GM19397 (cell line): ENCODE results near the gene PRICKLE3.

Experiments
- ATAC-seq: cut with Tn5 transposase; IDR thresholded peaks from one replicate; pipeline ENCODE4 v1.9.1; 2021; ENCODE audit warnings: mild to moderate bottlenecking, moderate library complexity; ENCODE audit not compliant: unreplicated experiment

The PRICKLE3 gene, protein sequence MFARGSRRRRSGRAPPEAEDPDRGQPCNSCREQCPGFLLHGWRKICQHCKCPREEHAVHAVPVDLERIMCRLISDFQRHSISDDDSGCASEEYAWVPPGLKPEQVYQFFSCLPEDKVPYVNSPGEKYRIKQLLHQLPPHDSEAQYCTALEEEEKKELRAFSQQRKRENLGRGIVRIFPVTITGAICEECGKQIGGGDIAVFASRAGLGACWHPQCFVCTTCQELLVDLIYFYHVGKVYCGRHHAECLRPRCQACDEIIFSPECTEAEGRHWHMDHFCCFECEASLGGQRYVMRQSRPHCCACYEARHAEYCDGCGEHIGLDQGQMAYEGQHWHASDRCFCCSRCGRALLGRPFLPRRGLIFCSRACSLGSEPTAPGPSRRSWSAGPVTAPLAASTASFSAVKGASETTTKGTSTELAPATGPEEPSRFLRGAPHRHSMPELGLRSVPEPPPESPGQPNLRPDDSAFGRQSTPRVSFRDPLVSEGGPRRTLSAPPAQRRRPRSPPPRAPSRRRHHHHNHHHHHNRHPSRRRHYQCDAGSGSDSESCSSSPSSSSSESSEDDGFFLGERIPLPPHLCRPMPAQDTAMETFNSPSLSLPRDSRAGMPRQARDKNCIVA

DNA sequence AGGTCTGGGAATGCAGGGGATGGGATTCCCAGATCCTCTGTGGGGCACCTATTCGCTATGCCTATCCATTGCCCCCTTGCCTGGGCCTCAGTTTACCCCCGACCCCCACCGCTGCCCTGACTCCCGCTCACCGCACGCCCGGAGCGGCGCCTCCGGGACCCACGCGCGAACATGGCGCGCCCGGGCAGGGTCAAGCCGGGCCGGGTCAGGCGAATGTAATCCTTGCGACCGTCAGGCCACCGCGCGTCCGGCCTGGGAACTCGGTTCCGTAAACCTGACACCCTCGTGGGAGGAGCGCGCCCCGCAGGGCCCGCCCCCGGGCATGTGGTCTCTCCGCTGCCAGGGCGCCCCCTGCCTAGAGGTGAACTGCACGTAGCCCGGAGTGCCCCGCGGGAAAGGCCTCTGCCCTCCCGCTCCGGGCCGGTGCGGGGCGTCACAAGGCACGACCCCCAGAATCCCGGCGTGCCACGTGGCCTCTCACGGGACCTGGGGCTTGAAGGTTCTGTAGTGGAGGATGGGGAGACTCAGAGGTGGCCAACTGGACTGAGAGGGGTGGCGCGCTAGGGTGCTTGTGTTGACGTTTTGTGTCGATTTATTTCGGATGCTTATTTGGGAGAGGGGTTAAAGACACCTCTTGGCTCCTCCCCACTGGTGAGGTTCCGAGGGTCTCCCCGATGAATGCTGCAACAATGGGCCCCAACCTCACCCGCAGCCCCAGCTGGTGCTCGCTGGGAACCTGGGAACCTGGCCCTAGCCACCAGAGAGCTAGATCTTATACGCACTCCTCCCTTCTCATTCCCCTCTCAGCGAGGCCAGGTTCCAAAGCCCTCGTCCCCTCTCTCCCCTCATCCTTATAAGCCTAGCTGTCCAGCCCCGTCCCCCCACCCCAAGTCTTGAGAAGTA lies at the start of gene PRICKLE3:
TSS of gene PRICKLE3 (minus strand) at position 249 of the 903 bp plus-strand sequence. CDS start at position 173, 76 bp downstream.
- peak; percentile 37 for ATAC-seq

DNA sequence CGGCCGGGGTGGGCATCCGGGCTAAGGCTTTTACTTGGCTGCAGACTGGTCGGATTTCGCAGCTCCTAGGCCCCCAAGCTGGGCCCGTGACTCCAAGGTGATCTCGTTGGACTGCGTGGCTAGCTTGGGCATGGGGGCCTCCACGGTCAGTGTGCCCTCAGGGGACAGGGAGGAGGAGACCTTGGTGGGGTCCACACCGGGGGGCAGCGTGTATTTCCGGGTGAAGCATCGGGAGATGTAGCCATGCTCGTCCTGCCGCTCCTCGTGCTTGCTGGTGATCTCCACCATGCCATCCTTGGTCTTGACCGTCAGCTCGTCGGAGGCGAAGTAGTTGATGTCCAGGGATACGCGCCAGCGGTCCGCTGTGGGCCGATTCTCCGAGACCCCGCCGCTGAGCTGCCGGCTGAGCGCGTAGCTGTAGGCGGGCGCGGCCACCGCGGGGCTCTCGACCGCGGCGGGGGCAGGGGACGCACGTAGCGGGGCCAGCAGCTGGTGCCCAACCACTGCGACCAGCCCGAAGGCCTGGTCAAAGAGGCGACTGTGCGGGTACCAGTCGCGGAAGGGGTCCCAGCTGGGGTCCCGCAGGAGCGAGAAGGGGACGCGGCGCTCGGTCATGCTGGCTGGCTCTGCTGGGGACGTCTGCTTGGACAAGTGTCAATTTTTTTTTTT lies 47.8 kb upstream of the PRICKLE3 start:
- ATAC-seq = no peak

DNA sequence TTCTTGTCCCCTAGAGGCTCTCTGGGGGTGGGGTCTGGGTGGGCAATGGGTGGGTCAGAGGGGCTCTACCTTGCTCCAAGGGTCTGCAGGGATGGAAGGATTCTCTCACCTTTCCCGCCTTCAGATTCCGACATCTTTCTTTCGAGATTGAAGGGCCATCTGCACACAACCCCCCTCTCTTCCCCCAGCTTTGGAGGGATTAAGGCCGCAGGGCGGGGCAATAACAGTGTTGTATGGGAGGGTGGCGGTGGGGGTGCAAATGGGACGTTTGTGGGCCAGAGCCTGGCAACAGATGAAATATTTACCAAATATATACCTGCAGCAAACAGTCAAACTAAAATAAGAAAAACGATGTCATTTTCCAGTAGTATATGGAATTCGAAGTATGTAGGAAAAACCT lies 47.0 kb upstream of the PRICKLE3 start, which contains the start of gene CACNA1F:
TSS of gene CACNA1F (minus strand) at position 165 of the 400 bp plus-strand sequence. CDS start at position 134, 31 bp downstream.
- no peak for ATAC-seq

DNA sequence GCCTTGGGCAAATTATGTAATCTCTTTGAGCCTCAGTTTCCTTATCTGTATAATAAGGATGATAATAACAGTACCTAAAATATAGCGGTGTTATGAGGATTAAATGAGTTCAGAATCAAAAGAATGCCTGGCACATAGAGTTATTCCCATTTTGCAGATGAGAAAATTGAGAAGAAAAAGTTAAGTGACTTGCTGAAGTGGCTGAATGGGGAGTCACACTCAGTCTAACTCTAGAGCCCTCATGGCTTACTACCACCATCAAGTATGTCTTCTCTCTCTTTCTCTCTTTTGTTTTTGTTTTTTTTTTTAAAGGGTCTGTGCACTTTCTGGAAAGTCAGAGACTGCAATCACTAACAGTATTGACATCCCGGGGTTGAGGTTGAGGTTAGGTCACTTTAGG lies 46.4 kb upstream of the PRICKLE3 start:
- no peak for ATAC-seq

DNA sequence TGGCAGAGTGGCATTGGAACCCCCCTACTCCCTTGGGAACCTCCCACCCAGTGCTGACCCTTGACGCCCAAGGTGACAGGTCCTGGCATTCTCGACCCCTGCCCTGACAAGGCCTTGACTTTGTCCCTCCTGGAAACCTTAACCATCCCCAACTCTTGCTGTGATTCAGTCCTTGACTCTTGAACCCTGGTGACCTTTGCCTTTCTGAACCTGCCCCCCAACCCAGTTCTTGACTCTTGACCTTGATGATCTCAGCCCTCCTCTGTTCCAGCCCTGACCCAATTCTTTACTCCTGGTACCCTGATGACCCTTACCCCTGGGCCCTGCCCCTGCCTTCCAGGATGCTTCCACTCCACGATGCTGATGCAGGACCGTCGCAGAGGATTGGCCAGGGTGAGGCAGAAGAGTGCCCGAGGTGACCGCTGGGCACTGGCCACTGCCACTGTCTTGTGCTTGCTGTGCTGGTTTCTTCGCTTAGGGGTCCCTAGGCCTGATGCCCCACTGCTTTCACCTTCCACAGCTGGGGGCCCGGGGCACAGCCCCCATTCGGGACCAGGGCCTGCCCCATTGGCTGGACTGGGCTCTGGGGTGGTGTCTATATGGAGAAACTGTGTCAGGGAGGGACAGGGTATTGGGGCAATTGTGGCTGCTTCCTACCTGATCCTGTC lies 45.3 kb upstream of the PRICKLE3 start:
- no peak for ATAC-seq

DNA sequence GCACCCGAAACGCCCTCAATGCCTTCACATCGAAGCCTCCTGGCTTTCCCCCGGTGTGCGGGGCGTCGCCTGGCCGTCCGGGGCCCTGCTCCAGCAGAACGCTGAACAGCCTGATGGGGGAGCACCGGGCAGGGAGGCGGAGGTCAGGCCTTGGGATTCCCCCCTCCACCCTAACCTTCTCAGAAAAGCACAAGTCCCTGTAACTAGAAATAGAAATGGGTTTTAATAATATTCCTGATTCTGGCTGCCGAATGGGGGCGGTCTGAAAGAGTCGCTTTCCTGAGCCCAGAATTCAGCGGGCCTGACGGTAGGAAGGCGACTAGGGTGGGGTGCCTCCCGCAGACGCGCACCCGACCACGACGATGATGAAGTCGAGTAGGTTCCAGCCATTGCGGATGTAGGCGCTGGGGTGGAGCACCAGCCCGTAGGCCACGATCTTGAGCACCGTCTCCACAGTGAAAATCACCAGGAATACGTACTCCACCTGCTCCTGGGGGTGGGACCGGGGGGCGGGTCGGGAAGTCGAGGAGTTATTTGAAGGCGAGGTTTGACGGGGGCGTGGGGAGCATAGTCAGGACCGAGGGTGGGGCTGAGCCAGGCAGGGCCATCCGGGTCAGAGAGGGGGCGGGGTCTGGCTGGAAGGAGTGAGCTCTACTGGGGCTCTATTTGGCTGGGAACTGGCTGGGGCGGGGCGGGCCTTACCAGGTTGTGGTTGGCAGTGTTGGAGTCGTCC lies 44.5 kb upstream of the PRICKLE3 start:
- ATAC-seq = peak; percentile 60

DNA sequence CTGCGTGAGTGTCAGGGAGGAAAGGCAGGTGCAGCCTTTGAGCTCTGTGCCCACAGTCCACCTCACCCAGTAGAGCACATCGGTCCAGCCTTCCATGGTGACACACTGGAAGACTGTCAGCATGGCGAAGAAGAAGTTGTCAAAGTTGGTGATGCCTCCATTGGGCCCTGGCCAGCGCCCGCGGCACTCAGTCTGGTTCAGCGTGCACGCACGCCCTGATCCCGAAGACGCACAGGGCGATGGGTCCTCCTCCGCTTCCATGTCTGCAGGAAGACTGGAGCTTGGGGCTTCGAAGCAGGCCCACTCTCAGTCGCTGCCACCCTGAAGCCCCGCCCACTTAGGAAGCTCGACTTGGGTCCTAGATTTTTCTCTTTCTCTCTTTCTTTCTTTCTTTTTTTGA lies 42.0 kb upstream of the PRICKLE3 start:
- ATAC-seq = no peak

DNA sequence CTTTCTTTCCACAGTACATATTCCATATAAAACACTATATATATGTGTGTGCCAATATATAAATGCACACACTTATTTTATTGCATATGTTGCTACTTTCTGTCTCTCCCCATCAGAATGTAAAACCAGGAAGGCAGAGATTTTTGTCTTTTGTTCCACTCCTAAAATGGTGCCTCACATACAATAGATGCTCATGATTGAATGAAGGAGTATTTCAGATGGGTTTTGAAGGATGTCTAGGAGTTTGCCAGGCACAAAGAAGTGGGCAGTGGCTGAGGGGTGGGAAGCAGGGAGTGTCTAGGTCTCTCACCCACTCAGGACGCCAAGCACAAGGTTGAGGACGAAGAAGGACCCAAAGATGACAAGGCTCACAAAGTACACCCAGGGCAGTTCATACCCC lies 41.6 kb upstream of the PRICKLE3 start:
- no peak for ATAC-seq

DNA sequence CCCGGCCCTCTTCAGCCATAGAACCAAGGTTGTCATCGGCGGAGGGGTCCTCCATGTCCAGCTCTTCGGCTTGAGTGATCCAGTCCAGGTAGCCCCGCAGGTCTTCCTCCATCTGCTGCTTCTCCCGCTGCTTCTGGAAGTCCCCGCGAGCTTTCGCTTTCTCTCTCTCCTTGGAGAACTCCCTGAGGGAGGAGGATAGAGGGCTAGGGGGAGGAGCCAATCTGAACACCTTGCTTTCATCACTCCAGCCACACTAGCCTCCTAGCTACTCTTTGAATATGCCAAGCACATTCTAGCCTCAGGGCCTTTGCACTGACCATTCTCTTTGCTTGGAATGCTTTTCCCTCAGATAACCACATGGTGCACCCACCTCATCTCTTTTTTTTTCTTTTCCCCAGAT lies 40.8 kb upstream of the PRICKLE3 start:
- no peak for ATAC-seq

DNA sequence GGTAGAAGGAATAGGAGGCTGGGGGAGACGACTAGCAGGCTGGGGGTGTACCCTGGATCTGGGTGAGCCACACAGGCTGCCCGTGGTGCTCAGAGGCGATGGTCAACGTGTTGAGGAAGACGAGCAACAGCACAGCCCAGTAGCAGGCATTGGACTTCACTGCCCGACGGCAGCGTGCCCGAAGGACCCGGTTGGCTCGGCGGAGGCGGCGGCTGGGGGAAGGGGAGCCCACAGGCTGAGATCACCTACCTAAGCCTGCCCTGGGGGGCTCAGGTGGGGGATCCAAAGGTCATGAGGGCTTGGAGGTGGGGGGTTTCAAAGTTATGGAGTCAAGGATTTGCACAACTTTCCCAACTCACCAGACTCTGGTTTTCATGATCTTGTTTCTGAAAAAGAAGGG lies 39.7 kb upstream of the PRICKLE3 start:
- no peak for ATAC-seq

DNA sequence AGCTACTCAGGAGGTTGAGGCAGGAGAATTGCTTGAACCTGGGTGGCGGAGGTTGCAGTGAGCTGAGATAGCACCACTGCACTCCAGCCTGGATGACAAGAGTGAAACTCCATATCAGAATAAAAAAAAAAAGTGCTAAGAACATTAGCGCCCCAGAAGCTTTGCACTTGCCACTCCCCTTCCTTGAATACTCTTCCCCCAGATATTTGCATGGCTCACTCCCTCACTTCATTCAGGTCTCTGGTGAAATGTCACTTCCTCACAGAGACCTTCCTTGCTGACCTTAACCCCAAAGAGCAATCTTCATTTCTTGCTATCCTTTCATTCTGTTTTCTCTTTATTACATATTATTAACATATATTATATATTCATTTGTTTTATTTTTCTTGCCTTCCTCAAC lies 35.7 kb upstream of the PRICKLE3 start:
- no peak for ATAC-seq

DNA sequence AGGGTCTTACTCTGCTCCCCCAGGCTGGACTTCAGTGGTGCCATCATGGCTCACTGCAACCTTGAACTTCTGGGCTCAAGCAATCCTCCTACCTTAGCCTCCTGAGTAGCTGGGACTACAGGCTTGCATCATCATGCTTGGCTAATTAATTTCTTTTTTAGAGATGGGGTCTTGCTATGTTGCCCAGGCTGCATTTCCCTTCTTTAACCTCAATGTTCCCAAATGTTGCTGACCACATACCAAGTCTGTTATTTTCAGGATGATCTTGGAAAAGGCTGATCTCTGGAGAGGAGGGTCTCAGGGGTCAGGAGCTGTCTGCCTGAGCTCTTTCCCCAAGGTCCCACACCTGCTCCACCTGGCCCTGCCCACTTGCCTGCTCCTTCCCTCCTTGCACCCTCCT lies 33.9 kb upstream of the PRICKLE3 start:
- no peak for ATAC-seq

DNA sequence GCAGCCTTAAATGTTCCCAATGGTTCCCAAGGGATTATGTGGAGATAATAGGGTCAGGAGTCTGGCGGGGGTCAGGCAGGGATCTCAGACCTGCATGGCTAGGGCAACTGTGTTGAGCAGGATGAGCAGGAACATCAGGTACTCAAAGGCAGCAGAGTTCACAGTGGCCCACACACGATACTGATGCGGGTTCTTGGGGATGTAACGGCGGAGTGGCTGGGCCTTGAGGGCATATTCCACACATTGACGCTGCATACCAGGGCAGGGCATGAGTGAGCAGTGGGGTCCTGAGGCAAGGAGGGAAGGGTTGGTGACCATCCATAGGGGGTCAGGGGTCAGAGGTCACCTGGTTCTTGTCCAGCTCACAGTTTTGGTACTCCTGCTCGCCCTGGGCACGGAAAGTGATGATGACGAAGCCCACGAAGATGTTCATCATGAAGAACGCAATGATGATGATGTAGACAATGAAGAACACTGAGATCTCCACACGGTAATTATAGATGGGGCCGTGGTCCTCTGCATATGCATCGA lies 28.9 kb upstream of the PRICKLE3 start:
- no peak for ATAC-seq

DNA sequence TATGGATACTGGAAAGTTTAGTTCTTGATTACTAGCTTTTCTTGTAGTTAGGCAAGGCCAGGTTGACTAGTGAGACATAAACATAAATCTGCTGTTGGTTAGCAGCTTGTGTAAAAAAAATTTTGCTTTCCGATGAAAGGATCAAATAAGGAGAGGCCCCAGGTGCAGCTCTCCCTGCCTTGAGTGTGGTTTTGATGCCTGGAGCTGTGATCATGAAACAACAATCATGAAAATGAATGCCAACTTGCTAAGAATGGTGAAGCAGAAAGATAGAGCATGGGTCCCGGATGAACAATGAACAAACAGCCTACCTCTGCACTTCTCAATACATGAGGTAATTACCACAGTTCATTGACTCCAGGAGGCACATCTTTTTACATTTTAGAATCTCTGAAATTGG lies 28.2 kb upstream of the PRICKLE3 start:
- no peak for ATAC-seq

DNA sequence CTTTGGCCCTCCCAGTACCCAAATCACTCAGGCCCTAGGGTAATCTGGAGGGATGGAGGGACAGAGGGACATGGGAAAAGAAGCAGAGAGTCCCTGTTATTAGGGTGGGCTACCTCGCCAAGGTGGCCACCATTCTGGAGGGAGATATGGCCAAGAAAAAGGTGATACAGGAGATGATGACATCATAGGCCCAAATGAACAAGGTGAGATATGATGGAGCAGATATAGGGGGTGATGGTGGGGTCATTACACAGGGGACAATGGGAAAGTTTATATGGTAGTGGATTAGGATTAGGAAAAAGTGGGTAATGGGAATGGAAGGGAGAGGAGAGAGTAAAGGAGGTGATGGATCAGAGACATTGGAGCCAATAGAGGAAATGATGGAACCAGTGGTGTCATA lies 26.7 kb upstream of the PRICKLE3 start:
- no peak for ATAC-seq

DNA sequence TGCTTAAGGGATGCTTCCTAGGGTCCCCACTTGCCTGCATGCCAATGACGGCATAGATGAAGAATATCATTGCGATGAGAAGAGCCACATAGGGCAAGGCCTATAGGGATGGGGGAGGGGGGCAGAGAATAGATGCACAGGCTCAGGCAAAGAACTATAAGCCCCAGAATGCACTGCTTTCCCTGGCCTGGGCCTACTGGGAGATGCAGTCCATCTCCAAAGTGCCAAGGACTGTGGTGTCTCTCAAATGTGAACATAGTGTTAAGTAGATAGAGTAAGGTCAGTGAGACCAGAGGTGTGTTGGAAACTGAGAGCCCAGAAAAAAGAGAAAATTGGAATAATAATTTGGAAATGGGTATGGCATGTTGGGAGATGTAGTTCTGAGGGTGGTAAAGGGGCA lies 26.0 kb upstream of the PRICKLE3 start:
- no peak for ATAC-seq

DNA sequence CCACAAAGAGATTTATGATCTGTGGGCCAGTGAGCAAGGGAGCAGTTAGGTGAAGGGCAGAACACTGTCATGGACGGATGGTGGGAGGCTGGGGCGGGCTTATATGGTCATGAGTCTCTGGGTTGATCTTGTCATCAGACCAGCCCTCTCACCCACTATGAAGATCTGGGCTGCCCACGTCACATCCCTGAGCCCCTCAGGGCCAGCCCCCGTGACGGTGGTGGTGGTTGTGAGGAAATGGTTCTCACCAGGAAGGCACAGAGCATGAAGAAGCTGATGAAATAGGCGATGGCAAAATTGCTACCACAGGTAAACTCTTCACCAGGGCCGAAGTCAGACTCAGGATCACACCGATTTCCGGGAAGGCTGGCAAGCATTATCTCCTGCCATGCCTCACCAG lies 24.9 kb upstream of the PRICKLE3 start:
- ATAC-seq = no peak

DNA sequence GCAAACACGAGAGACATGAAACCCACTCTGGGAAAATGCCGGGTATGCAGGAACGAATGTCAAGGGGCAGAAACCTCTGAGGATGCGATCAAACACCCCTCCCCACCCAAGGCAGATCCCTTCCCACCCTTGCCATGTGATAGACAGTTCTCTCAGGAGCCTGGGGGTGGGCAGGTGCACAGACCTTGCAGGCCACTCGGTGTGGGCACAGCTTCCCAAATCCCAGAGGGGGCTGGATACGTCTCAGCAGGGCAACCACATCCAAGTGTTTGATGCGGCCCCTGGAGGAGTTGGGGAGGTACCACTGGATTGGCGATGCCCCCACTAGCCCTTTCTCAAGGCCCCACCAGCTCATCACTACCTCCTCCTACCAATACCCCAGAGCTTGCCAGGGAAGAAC lies 24.2 kb upstream of the PRICKLE3 start:
- ATAC-seq = no peak
